Germinal center (tissue), 1 donor: ENCODE data around the gene S1PR1.

Experiments
- DNase-seq: peaks from one replicate; pipeline ENCODE4 v3.0.0; 2012; ENCODE audit warnings: mixed read lengths, low spot score

S1PR1 gene

GRCh38 chr1:101245246-101245927, 8.6 kb downstream of the S1PR1 start:
- no peak for DNase-seq

- DNase-seq: peak; percentile 55
These were observed 10.8 kb downstream of the S1PR1 start for GRCh38 chr1:101247404-101248287.

- no peak for DNase-seq
These were observed 13.4 kb downstream of the S1PR1 start for GRCh38 chr1:101250222-101250621.

- DNase-seq: no peak
These were observed 13.9 kb downstream of the S1PR1 start for GRCh38 chr1:101250656-101251272.

GRCh38 chr1:101251504-101251903, 14.7 kb downstream of the S1PR1 start:
- no peak for DNase-seq

GRCh38 chr1:101253976-101254674, 17.3 kb downstream of the S1PR1 start:
- no peak for DNase-seq

GRCh38 chr1:101257500-101258325, 20.9 kb downstream of the S1PR1 start:
- DNase-seq: no peak

- no peak for DNase-seq
These were observed 22.9 kb downstream of the S1PR1 start for GRCh38 chr1:101259744-101260148.

- DNase-seq: no peak
These were observed 23.9 kb downstream of the S1PR1 start for GRCh38 chr1:101260556-101261350.

GRCh38 chr1:101261623-101262022, 24.8 kb downstream of the S1PR1 start:
- no peak for DNase-seq

- DNase-seq: no peak
These were observed 25.2 kb downstream of the S1PR1 start for GRCh38 chr1:101262060-101262459.

GRCh38 chr1:101262630-101263348, 26.0 kb downstream of the S1PR1 start:
- no peak for DNase-seq

- DNase-seq: no peak
These were observed 27.9 kb downstream of the S1PR1 start for GRCh38 chr1:101264697-101265096.

- DNase-seq: no peak
These were observed 28.9 kb downstream of the S1PR1 start for GRCh38 chr1:101265684-101266083.

GRCh38 chr1:101267082-101267481, 30.3 kb downstream of the S1PR1 start:
- DNase-seq: no peak

- DNase-seq: no peak
These were observed 32.1 kb downstream of the S1PR1 start for GRCh38 chr1:101268893-101269292.

GRCh38 chr1:101275672-101276071, 38.9 kb downstream of the S1PR1 start:
- no peak for DNase-seq

GRCh38 chr1:101276818-101277217, 40.0 kb downstream of the S1PR1 start:
- DNase-seq: no peak

GRCh38 chr1:101278238-101278637, 41.4 kb downstream of the S1PR1 start:
- no peak for DNase-seq

- no peak for DNase-seq
These were observed 42.0 kb downstream of the S1PR1 start for GRCh38 chr1:101278845-101279244.
